ENCODE data around the gene IFFO2.

DNA sequence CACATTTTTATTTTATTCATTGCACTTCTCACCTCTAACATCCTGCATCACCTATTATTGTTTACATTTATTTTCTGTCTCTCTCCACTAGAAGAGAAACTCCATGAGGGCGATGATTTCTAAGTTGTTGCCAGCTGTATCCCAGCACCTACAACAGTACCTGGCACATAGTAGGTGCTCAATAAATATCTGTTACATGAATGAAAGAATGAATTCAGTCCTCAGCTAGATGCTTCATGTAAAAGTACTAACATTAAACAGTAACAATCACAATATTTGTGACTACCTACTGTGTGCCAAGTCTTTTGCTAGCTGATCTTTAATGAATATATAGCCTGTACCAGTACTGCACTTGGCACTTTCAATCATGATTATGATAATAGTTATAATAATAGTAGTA lies 100.0 kb downstream of the IFFO2 start:
- TF ChIP-seq, protein P1, sequence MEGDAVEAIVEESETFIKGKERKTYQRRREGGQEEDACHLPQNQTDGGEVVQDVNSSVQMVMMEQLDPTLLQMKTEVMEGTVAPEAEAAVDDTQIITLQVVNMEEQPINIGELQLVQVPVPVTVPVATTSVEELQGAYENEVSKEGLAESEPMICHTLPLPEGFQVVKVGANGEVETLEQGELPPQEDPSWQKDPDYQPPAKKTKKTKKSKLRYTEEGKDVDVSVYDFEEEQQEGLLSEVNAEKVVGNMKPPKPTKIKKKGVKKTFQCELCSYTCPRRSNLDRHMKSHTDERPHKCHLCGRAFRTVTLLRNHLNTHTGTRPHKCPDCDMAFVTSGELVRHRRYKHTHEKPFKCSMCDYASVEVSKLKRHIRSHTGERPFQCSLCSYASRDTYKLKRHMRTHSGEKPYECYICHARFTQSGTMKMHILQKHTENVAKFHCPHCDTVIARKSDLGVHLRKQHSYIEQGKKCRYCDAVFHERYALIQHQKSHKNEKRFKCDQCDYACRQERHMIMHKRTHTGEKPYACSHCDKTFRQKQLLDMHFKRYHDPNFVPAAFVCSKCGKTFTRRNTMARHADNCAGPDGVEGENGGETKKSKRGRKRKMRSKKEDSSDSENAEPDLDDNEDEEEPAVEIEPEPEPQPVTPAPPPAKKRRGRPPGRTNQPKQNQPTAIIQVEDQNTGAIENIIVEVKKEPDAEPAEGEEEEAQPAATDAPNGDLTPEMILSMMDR (IDR thresholded peaks at IDR 0.05): no peak
- TF ChIP-seq POLR2A (IDR thresholded peaks at IDR 0.05): no peak
- no peak for TF ChIP-seq POLR2AphosphoS5 (IDR thresholded peaks at IDR 0.05)

All from prostate gland (tissue), 2 donors.